ENCODE results near the gene VMAC.

Gene VMAC

GRCh38 chr19:5957170-5957569 lies 52.5 kb downstream of the VMAC start:
- TF ChIP-seq EZH2phosphoT487 (IDR thresholded peaks at IDR 0.05; ENCODE audit: borderline replicate concordance, low read length) (no peak), CTCF (IDR thresholded peaks at IDR 0.05; ENCODE audit: low read depth, low read length, poor library complexity, severe bottlenecking) (no peak)
- Histone ChIP-seq H3K27me3 (ENCODE audit: control insufficient read depth, low read length) (no peaks in the 10 kb centered on the region), H3K4me3 (ENCODE audit: low read length) (no peak overlapping the region), H3K9me2 (replicated peaks; ENCODE audit: control insufficient read depth, low read length) (no peaks in the 10 kb centered on the region), H3K4me2 (ENCODE audit: low read length) (no peak overlapping the region), H3K36me3 (ENCODE audit: control insufficient read depth, low read length) (peaks cover 36% of the 10 kb centered on the region), H3K4me1 (ENCODE audit: control insufficient read depth, low read length) (peaks cover 47% of the 10 kb centered on the region), H3K79me2 (ENCODE audit: control insufficient read depth, low read length) (peaks cover 100% of the 10 kb centered on the region), H3K27ac (ENCODE audit: low read depth, low read length) (no peak overlapping the region), H3K9me3 (ENCODE audit: control insufficient read depth, insufficient read depth, low read length) (no peaks in the 10 kb centered on the region), H3F3A (ENCODE audit: control insufficient read depth, insufficient read depth) (no peaks in the 10 kb centered on the region), H4K20me1 (ENCODE audit: control insufficient read depth, insufficient read depth, low read depth, low read length) (peaks cover 38% of the 10 kb centered on the region)

- Histone ChIP-seq H3K27ac (ENCODE audit: low read depth, low read length) (no peak overlapping the region), H3K9me2 (replicated peaks; ENCODE audit: control insufficient read depth, low read length) (no peaks in the 10 kb centered on the region), H3K4me2 (ENCODE audit: low read length) (no peak overlapping the region), H3K4me3 (ENCODE audit: low read length) (no peak overlapping the region), H3K9me3 (ENCODE audit: control insufficient read depth, insufficient read depth, low read length) (no peaks in the 10 kb centered on the region), H3F3A (ENCODE audit: control insufficient read depth, insufficient read depth) (no peaks in the 10 kb centered on the region), H3K27me3 (ENCODE audit: control insufficient read depth, low read length) (no peaks in the 10 kb centered on the region), H3K36me3 (ENCODE audit: control insufficient read depth, low read length) (peaks cover 31% of the 10 kb centered on the region), H3K79me2 (ENCODE audit: control insufficient read depth, low read length) (peaks cover 100% of the 10 kb centered on the region), H3K4me1 (ENCODE audit: control insufficient read depth, low read length) (peaks cover 45% of the 10 kb centered on the region), H4K20me1 (ENCODE audit: control insufficient read depth, insufficient read depth, low read depth, low read length) (peaks cover 37% of the 10 kb centered on the region; the same call in 1 of the 2 replicates)
- TF ChIP-seq EZH2phosphoT487 (IDR thresholded peaks at IDR 0.05; ENCODE audit: borderline replicate concordance, low read length): no peak
- no peak for TF ChIP-seq CTCF (IDR thresholded peaks at IDR 0.05; ENCODE audit: low read depth, low read length, poor library complexity, severe bottlenecking)
Measured at GRCh38 chr19:5958074-5958850, 53.6 kb downstream of the VMAC start.

GRCh38 chr19:5958851-5959122 lies 54.1 kb downstream of the VMAC start:
- no peaks in the 10 kb centered on the region for H3F3A ChIP-seq (ENCODE audit: control insufficient read depth, insufficient read depth)
- H3K27me3 ChIP-seq (ENCODE audit: control insufficient read depth, low read length): no peaks in the 10 kb centered on the region
- peaks cover 40% of the 10 kb centered on the region for H3K4me1 ChIP-seq (ENCODE audit: control insufficient read depth, low read length)
- no peak for TF ChIP-seq CTCF (IDR thresholded peaks at IDR 0.05; ENCODE audit: low read depth, low read length, poor library complexity, severe bottlenecking)
- TF ChIP-seq EZH2phosphoT487 (IDR thresholded peaks at IDR 0.05; ENCODE audit: borderline replicate concordance, low read length): no peak
- peaks cover 40% of the 10 kb centered on the region; the same call in 1 of the 2 replicates for H4K20me1 ChIP-seq (ENCODE audit: control insufficient read depth, insufficient read depth, low read depth, low read length)
- no peaks in the 10 kb centered on the region for H3K9me3 ChIP-seq (ENCODE audit: control insufficient read depth, insufficient read depth, low read length)
- H3K9me2 ChIP-seq (replicated peaks; ENCODE audit: control insufficient read depth, low read length): no peaks in the 10 kb centered on the region
- no peak overlapping the region for H3K4me3 ChIP-seq (ENCODE audit: low read length)
- H3K4me2 ChIP-seq (ENCODE audit: low read length): no peak overlapping the region
- peaks cover 31% of the 10 kb centered on the region for H3K36me3 ChIP-seq (ENCODE audit: control insufficient read depth, low read length)
- H3K79me2 ChIP-seq (ENCODE audit: control insufficient read depth, low read length): peaks cover 100% of the 10 kb centered on the region
- no peak overlapping the region for H3K27ac ChIP-seq (ENCODE audit: low read depth, low read length)

All from DOHH2 (cell line).